MM.1S (cell line): ENCODE data around the gene MID1.

Experiments
- DNase-seq: peaks from one replicate; pipeline ENCODE4 v3.0.0-alpha.2; 2015
- H2AFZ ChIP-seq: fragments of 300-600 bp; sonication (generic); 2 replicates; pipeline ENCODE4 v1.6.0; 2016; ENCODE audit warnings: antibody characterized with exemption, low read length
- H3F3A ChIP-seq: fragments of 300-600 bp; sonication (generic); 2 replicates; pipeline ENCODE4 v1.6.1; 2016; ENCODE audit warnings: mild to moderate bottlenecking, antibody characterized with exemption, low read length, moderate library complexity, mixed read lengths; ENCODE audit not compliant: insufficient read depth
- H3K27ac ChIP-seq: fragments of 300-600 bp; sonication (generic); 2 replicates; pipeline ENCODE4 v1.5.1; 2016; ENCODE audit warnings: mild to moderate bottlenecking, low read length
- H3K27me3 ChIP-seq: fragments of 300-600 bp; sonication (generic); replicated peaks from 2 replicates; pipeline ENCODE4 v1.6.0; 2016; ENCODE audit warnings: low read length; ENCODE audit not compliant: insufficient read depth
- H3K36me3 ChIP-seq: fragments of 300-600 bp; sonication (generic); replicated peaks from 2 replicates; pipeline ENCODE4 v1.6.1; 2016; ENCODE audit warnings: mild to moderate bottlenecking, low read length, mixed read lengths; ENCODE audit not compliant: insufficient read depth
- H3K4me1 ChIP-seq: fragments of 300-600 bp; sonication (generic); 2 replicates; pipeline ENCODE4 v1.6.1; 2016; ENCODE audit warnings: low read length, mixed read lengths
- H3K4me2 ChIP-seq: fragments of 300-600 bp; sonication (generic); 2 replicates; pipeline ENCODE4 v1.6.0; 2016; ENCODE audit warnings: low read depth, low read length
- H3K4me3 ChIP-seq: fragments of 300-600 bp; sonication (generic); 2 replicates; pipeline ENCODE4 v1.5.1; 2016; ENCODE audit warnings: low read length, mixed read lengths
- H3K79me2 ChIP-seq: fragments of 300-600 bp; sonication (generic); 2 replicates; pipeline ENCODE4 v1.6.1; 2016; ENCODE audit warnings: mixed run types, low read length, mixed read lengths
- H3K9ac ChIP-seq: fragments of 300-600 bp; sonication (generic); 2 replicates; pipeline ENCODE4 v1.6.1; 2016; ENCODE audit warnings: low read length, mixed read lengths
- H3K9me2 ChIP-seq: fragments of 300-600 bp; sonication (generic); replicated peaks from 2 replicates; pipeline ENCODE4 v1.6.1; 2016; ENCODE audit warnings: mild to moderate bottlenecking, low read length, mixed read lengths; ENCODE audit not compliant: insufficient read depth
- H3K9me3 ChIP-seq: fragments of 300-600 bp; sonication (generic); replicated peaks from 2 replicates; pipeline ENCODE4 v1.6.1; 2016; ENCODE audit warnings: mild to moderate bottlenecking, low read length, mixed read lengths; ENCODE audit not compliant: insufficient read depth
- H4K20me1 ChIP-seq: fragments of 300-600 bp; sonication (generic); 2 replicates; pipeline ENCODE4 v1.6.1; 2016; ENCODE audit warnings: mild to moderate bottlenecking, low read length, moderate library complexity, mixed read lengths; ENCODE audit not compliant: insufficient read depth
- CTCF ChIP-seq: fragments of 300-600 bp; sonication (generic); IDR thresholded peaks from 2 replicates; pipeline ENCODE4 v1.5.1; 2016; ENCODE audit warnings: antibody characterized with exemption, low read length, mixed read lengths
- EZH2 ChIP-seq: fragments of 300-600 bp; sonication (generic); optimal IDR thresholded peaks from 2 replicates; pipeline ENCODE3; 2017; ENCODE audit warnings: low read depth, mild to moderate bottlenecking, antibody characterized with exemption, low read length, mixed read lengths
- EZH2phosphoT487 ChIP-seq: fragments of 300-600 bp; sonication (generic); IDR thresholded peaks from 2 replicates; pipeline ENCODE4 v1.6.1; 2018; ENCODE audit warnings: antibody characterized with exemption, low read length

The MID1 gene

DNA sequence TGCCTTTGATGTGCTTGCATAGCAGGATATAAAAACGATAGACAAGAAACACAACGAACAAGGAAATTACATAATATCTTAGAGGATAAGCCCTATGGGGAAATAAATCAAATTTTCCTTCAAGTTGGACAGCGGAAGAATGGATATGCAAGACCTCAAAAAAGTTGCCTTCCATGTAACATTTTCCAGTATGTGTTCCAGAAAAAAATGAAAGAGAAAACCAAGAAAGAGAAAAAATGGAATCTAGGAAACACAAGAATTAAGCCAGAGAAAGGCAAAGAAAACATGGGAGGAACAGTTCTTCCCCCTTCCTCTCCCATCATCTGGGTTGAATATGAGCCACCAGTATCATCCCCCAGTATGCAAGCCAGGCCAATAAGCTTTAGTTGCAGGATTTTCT is 34.6 kb upstream of the MID1 start:
- no peak for TF ChIP-seq EZH2phosphoT487
- no peak for TF ChIP-seq CTCF
- TF ChIP-seq EZH2, result no peak
- Histone ChIP-seq H3K4me1 (no peaks in the 10 kb centered on the region), H3K36me3 (no peaks in the 10 kb centered on the region), H3K79me2 (no peaks in the 10 kb centered on the region), H3K4me2 (no peak overlapping the region), H3F3A (no peaks in the 10 kb centered on the region), H2AFZ (no peak overlapping the region), H3K27me3 (no peaks in the 10 kb centered on the region), H3K27ac (no peak overlapping the region), H3K4me3 (no peak overlapping the region), H3K9me3 (no peaks in the 10 kb centered on the region), H4K20me1 (no peaks in the 10 kb centered on the region), H3K9ac (no peak overlapping the region), H3K9me2 (no peaks in the 10 kb centered on the region)
- no peak for DNase-seq

DNA sequence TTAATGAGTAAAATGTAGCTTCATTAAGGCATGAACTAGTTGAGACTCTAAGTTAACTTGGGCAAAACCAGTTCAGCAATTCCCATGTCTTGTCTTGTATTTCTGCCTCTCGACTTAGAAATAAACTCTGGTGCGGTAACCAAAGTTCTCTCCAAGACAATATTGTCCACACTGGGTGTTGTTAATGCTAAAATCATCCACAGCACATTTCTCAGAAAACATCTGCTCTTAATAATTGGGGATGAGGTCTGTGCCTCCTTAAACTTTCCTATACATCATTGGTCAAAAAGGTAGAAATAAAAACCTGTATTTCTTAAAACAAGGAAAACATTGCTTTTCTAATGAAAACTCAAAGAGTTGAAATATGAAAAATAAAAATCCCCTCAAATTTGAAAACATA is 32.9 kb upstream of the MID1 start:
- Histone ChIP-seq H3K27me3 (no peaks in the 10 kb centered on the region), H4K20me1 (no peaks in the 10 kb centered on the region), H3K9me3 (no peaks in the 10 kb centered on the region), H3K36me3 (no peaks in the 10 kb centered on the region), H3K9me2 (no peaks in the 10 kb centered on the region), H3K27ac (no peak overlapping the region), H3K79me2 (no peaks in the 10 kb centered on the region), H3K4me1 (no peaks in the 10 kb centered on the region), H3K4me3 (no peak overlapping the region), H3K9ac (no peak overlapping the region), H2AFZ (no peak overlapping the region), H3F3A (no peaks in the 10 kb centered on the region), H3K4me2 (no peak overlapping the region)
- DNase-seq, result no peak
- no peak for TF ChIP-seq CTCF
- TF ChIP-seq EZH2phosphoT487, result no peak
- TF ChIP-seq EZH2, result no peak

DNA sequence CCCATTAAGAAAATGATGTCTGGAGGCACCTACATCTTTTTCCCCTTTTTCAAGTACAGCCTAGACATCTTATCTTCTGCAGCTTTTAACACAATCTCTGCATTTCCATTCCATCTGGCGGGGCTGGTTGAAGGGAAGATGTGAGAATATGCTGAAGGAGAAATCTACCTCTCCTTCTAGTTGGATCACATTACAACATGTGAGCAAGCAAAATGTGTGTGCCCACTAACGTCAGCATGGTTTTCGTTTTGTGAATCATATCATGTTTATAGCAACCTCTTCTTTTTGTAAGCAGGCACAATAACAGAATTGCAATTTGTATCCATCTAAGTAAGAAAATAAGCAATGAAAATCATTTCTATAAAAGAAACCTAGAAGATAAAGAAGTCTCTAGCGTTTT is 28.9 kb upstream of the MID1 start:
- Histone ChIP-seq H3K4me1 (no peaks in the 10 kb centered on the region), H3K9ac (no peak overlapping the region), H3K4me3 (no peak overlapping the region), H3K9me3 (no peaks in the 10 kb centered on the region), H3K4me2 (no peak overlapping the region), H3K9me2 (no peaks in the 10 kb centered on the region), H4K20me1 (no peaks in the 10 kb centered on the region), H3K79me2 (no peaks in the 10 kb centered on the region), H3K27me3 (no peaks in the 10 kb centered on the region), H3F3A (no peaks in the 10 kb centered on the region), H3K27ac (no peak overlapping the region), H3K36me3 (no peaks in the 10 kb centered on the region), H2AFZ (no peak overlapping the region)
- no peak for TF ChIP-seq CTCF
- no peak for TF ChIP-seq EZH2
- no peak for TF ChIP-seq EZH2phosphoT487
- DNase-seq, result no peak
